GM21529 (cell line): Measurements from ENCODE around the gene TTLL1.

Experiments
- ATAC-seq: cut with Tn5 transposase; IDR thresholded peaks from one replicate; pipeline ENCODE4 v1.9.1; 2021; ENCODE audit not compliant: unreplicated experiment

The TTLL1 gene

GRCh38 chr22:43088984-43089717 lies at the start of gene TTLL1:
TTLL1 (minus strand) TSS chr22:43089391; CDS start chr22:43075586, 13,805 bp downstream.
- peak; percentile 87 for ATAC-seq

DNA sequence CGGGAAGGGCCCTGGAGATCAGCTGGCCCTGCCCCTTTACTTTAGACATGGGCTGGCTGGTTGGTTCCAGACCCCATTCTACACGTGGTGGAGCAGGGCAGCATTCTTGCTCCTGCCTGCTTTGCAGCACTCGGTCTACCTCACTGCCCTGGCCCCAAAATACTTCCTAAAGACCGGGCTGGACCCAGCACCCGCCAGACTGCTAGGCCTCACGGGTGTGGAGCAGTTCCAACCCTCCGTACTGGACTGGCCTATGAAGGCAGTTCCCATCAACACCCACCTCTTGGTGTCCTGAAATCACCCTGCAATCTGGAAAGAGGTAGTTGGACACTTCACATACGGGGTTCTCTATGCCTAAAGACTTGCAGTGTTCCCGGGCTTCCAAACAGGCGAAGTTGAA lies 47.6 kb upstream of the TTLL1 start:
- no peak for ATAC-seq

- no peak for ATAC-seq
These were observed 47.1 kb upstream of the TTLL1 start for GRCh38 chr22:43136255-43136654.

DNA sequence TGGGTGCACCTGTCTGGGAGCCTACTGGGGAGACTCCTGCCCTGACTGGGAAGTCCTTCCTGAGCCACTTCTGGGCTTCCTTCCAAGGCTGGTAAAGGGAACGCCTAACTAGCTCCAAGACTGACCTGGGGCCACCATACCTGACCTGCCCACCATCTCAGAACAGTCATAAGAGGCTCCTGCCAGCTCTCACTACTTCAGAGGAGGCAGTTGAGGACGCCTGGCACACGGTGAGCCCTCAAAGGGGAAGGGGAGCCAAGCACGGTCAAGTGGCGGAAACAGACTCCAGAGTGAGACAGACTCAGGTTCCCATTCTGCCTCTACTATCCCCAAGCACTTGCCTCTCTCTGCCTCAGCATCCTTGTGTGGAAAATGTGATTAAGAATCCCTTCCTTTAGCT lies 46.4 kb upstream of the TTLL1 start:
- no peak for ATAC-seq

DNA sequence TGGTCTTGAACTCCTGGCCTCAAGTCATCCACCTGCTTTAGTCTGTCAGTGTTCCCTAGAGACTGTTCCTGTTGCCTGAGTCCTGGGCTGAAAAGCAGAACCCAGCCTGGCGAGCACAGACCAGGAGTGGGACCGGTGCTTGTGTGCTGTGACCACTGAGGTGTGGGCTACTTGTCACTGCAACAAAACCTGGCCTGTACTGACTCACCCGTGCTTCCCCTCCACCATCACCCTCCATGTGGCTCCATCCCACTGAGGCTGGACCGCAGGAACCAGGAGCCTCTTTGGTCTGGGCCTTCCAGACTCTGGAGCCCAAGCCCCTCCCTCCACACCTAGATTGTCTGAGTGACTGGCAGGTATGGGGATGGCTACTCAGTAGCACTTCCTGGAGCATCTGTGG lies 45.4 kb upstream of the TTLL1 start:
- ATAC-seq = no peak

GRCh38 chr22:43133401-43133800 lies 44.2 kb upstream of the TTLL1 start:
- no peak for ATAC-seq

GRCh38 chr22:43131773-43132501 lies 42.7 kb upstream of the TTLL1 start:
- no peak for ATAC-seq

GRCh38 chr22:43129426-43130425 lies 40.5 kb upstream of the TTLL1 start:
- ATAC-seq = no peak

DNA sequence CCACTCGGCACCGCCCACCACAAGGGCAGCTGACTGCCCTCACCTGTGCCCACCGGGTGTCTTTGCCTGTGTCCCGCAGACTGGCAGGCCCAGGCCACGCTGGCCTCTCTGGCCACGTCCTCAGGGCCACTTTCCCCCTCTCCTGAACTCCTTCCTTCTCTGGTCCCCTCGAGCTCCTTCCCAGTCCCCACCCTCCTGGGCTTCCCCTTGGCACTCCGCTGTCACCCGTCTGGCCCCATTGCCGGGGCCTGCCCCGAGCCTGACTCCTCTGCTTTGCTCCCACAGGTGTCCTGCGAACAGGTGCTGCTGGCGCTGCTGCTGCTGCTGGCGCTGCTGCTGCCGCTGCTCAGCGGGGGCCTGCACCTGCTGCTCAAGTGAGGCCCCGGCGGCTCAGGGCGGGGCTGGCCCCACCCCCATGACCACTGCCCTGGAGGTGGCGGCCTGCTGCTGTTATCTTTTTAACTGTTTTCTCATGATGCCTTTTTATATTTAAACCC lies 39.8 kb upstream of the TTLL1 start:
- ATAC-seq = no peak

GRCh38 chr22:43128116-43128515 lies 38.9 kb upstream of the TTLL1 start:
- no peak for ATAC-seq

DNA sequence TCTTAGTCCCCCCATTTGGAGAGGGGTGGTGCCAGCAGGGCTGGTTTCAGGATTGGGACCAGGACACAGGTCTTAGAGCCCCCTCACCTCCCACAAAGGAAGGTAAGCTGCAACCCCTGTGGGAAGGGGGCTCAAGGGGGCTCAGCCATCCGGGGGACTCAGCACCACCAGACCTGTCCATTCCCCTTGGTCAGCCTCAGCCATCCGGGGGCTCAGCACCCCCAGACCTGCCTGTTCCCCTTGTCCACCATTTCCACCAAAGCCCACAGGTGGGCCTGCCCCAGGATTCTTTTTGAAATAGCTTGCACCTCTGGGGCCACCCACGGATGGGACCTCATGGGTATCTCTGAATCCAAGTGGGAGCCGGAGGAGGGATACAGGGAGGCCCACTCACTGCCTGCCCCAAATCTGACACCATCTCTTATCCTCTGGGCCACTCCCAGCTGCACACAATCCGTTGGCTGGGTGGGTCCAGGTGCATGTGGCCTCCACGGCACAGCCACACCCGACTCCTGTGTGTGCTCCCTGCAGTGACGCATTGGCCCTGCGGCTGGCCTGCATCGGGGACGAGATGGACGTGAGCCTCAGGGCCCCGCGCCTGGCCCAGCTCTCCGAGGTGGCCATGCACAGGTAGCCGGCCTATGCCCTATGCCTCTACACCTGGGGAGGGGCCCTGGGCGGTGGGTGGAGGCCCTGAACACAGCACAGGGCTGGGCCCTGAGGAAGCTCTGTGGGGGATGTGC lies 38.1 kb upstream of the TTLL1 start:
- ATAC-seq = no peak

GRCh38 chr22:43126501-43127165 lies 37.4 kb upstream of the TTLL1 start:
- ATAC-seq = no peak

DNA sequence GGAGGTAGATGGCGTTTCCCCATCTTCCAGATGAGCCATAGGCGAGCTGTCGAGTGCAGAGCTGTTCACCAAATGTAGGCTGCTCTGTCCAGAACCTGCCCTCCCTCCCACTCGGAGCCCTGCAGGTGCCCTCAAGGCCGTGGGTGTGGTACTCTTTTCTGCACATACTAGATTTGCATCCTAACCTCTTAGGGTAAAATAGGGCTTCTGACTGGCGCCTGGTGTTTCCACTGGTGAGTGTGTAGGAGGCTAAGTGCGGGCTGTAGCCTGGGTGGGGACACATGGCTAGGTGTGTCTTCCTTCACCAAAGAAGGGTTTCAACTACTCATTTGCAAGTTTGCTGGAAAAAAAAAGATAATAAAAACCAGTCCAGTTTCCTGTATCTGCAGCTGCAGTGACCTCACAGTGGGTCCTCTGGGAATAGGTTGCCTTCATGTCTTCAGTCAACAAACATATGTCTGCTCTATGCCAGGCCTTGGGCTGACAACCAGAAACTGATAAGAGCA lies 29.8 kb upstream of the TTLL1 start:
- peak; percentile 72 for ATAC-seq

- ATAC-seq = no peak
These were observed 29.0 kb upstream of the TTLL1 start for GRCh38 chr22:43118024-43118849.

DNA sequence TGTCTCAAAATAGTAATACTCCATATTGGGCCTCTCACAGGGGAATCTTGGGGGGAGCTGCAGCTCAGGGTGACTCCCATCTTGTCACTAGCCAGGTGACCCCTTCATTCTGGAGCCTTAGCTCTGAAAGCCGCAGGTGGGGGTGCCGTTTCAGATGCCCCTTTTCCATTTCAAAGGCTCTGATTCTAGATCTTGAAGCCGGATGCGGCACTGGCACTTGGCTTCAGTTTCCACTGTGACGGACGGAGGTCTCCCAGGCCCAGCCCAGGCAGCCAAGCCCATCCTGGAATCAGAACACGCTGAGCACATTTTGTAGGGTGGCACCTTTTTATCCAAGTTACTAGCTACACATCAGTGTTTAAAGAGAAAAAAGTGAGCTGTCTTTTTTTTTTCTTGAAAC lies 27.7 kb upstream of the TTLL1 start:
- no peak for ATAC-seq

DNA sequence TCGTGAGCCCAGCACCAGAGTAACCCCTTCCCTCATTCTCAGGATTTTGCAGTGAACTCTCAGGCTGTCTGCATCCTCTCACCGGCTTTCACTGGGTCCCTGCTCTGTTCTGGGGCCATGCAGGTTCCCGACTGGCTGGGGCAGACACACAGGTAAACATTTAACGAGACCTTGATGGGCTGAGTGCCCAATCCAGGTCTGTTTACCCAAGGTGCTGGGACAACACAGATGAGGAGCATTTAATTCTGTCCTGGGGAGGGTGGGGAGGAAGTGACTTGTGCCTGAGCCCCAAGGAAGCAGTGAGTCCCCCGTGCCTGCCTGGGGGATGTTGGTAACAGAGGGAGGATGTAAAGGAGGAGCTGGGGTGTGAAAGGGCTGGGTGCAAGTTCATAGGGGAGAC lies 25.8 kb upstream of the TTLL1 start:
- no peak for ATAC-seq

GRCh38 chr22:43113526-43114251 lies 24.5 kb upstream of the TTLL1 start:
- ATAC-seq = no peak

GRCh38 chr22:43110927-43111623 lies 21.9 kb upstream of the TTLL1 start:
- peak; percentile 55 for ATAC-seq
